GM18526 (cell line): Measurements from ENCODE around the gene SIN3B.

Experiments
- POLR2A ChIP-seq: IDR thresholded peaks from 3 replicates; pipeline ENCODE4 v1.6.1; 2011; ENCODE audit not compliant: insufficient read length; ENCODE audit errors: extremely low read depth

Gene SIN3B

DNA sequence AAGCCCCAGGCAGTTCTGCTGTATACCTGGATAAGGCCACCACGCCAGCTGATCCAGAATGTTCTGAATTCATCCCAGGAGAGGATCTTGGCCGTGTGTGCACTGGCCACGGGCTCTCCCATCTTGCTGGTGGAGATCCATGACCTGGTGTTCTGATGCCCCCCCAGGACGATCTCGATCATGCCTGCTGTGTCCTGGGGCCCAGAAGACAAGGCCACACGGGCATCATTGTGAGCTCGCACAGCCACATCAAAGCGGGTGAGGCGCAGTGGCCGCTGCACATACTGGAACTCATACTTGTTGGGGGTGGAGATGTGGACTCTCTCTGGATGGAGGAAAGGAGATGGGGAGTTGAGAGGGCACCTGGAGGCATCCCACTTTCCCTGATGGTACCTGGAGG is 99.7 kb downstream of the SIN3B start:
- no peak for TF ChIP-seq POLR2A
